Measurements from ENCODE around the gene RPTOR. TPM values are rescaled to one million over a fixed set of nuclear protein-coding genes. Genes with fewer than 3 reads are reported as not detected.

Gene RPTOR
- total and polyA plus RNA-seq, 2 experiments from 2014 or later: 6.6 to 16.1 TPM

GRCh38 chr17:80568246-80568645 is 23.6 kb downstream of the RPTOR start:
- no peaks in the 10 kb centered on the region for H3K9me2 ChIP-seq (ENCODE audit: insufficient read depth)
- H3K36me3 ChIP-seq (ENCODE audit: low read depth): no peaks in the 10 kb centered on the region
- no peaks in the 10 kb centered on the region for H3K4me1 ChIP-seq (ENCODE audit: insufficient read depth)
- no peaks in the 10 kb centered on the region for H3F3A ChIP-seq (ENCODE audit: insufficient read depth)
- no peaks in the 10 kb centered on the region for H3K27me3 ChIP-seq (replicated peaks; ENCODE audit: insufficient read depth)
- no peaks in the 10 kb centered on the region for H3K9me3 ChIP-seq (ENCODE audit: low read depth)
- in situ Hi-C loops (cut with MboI): no loop called here
- H4K20me1 ChIP-seq (ENCODE audit: insufficient read depth): peaks cover 15% of the 10 kb centered on the region; the same call in 1 of the 2 replicates
- H3K4me3 ChIP-seq: no peak overlapping the region
- TF ChIP-seq EZH2 (IDR thresholded peaks at IDR 0.05; ENCODE audit: insufficient read depth, poor library complexity, severe bottlenecking): no peak
- H3K9ac ChIP-seq: no peak overlapping the region
- H2AFZ ChIP-seq: no peak overlapping the region
- no peak overlapping the region for H3K4me2 ChIP-seq (ENCODE audit: unreplicated experiment)
- H3K79me2 ChIP-seq (ENCODE audit: insufficient read depth): peaks cover 98% of the 10 kb centered on the region
- no peak overlapping the region for H3K27ac ChIP-seq
- DNase-seq: no peak

- Histone ChIP-seq H3K9me2 (ENCODE audit: insufficient read depth) (no peaks in the 10 kb centered on the region), H3K79me2 (ENCODE audit: insufficient read depth) (peaks cover 97% of the 10 kb centered on the region), H3K4me3 (no peak overlapping the region), H3K4me1 (ENCODE audit: insufficient read depth) (no peaks in the 10 kb centered on the region), H3K36me3 (ENCODE audit: low read depth) (no peaks in the 10 kb centered on the region), H4K20me1 (ENCODE audit: insufficient read depth) (peaks cover 15% of the 10 kb centered on the region; the same call in 1 of the 2 replicates), H3K27me3 (replicated peaks; ENCODE audit: insufficient read depth) (no peaks in the 10 kb centered on the region), H3K9me3 (ENCODE audit: low read depth) (no peaks in the 10 kb centered on the region), H3K27ac (no peak overlapping the region), H2AFZ (no peak overlapping the region), H3K9ac (no peak overlapping the region), H3F3A (ENCODE audit: insufficient read depth) (no peaks in the 10 kb centered on the region), H3K4me2 (ENCODE audit: unreplicated experiment) (no peak overlapping the region)
- in situ Hi-C loops (cut with MboI): no loop called here
- DNase-seq: no peak
- WGBS, 2 experiments (ENCODE audit: low coverage in 1 of 2, low lambda C conversion rate in 2 of 2, missing lambda C conversion rate in 2 of 2): 73 to 76% methylated on average over 9 of the region's 9 CpGs
- TF ChIP-seq EZH2phosphoT487 (IDR thresholded peaks at IDR 0.05; ENCODE audit: insufficient read depth, low read depth) (no peak), EZH2 (IDR thresholded peaks at IDR 0.05; ENCODE audit: insufficient read depth, poor library complexity, severe bottlenecking) (no peak)
Observed at GRCh38 chr17:80569924-80570323, 25.3 kb downstream of the RPTOR start.

- no peak for DNase-seq
- H4K20me1 ChIP-seq (ENCODE audit: insufficient read depth): peaks cover 6% of the 10 kb centered on the region; the same call in 1 of the 2 replicates
- H3K36me3 ChIP-seq (ENCODE audit: low read depth): no peaks in the 10 kb centered on the region
- TF ChIP-seq EZH2phosphoT487 (IDR thresholded peaks at IDR 0.05; ENCODE audit: insufficient read depth, low read depth): no peak
- H3K9ac ChIP-seq: no peak overlapping the region
- no peaks in the 10 kb centered on the region for H3F3A ChIP-seq (ENCODE audit: insufficient read depth)
- H3K9me2 ChIP-seq (ENCODE audit: insufficient read depth): no peaks in the 10 kb centered on the region
- H2AFZ ChIP-seq: no peak overlapping the region
- H3K79me2 ChIP-seq (ENCODE audit: insufficient read depth): peaks cover 95% of the 10 kb centered on the region
- in situ Hi-C loops (cut with MboI): no loop called here
- no peaks in the 10 kb centered on the region for H3K27me3 ChIP-seq (replicated peaks; ENCODE audit: insufficient read depth)
- 83 to 86% methylated on average over 6 of the region's 6 CpGs for WGBS, 2 experiments (ENCODE audit: low coverage in 1 of 2, low lambda C conversion rate in 2 of 2, missing lambda C conversion rate in 2 of 2)
- H3K4me3 ChIP-seq: no peak overlapping the region
- no peaks in the 10 kb centered on the region for H3K9me3 ChIP-seq (ENCODE audit: low read depth)
- H3K27ac ChIP-seq: no peak overlapping the region
- no peak overlapping the region for H3K4me2 ChIP-seq (ENCODE audit: unreplicated experiment)
- no peaks in the 10 kb centered on the region for H3K4me1 ChIP-seq (ENCODE audit: insufficient read depth)
Observed at GRCh38 chr17:80573701-80574100, 29.1 kb downstream of the RPTOR start.

GRCh38 chr17:80574496-80574895 is 29.9 kb downstream of the RPTOR start:
- Histone ChIP-seq H3K79me2 (ENCODE audit: insufficient read depth) (peaks cover 92% of the 10 kb centered on the region), H3K36me3 (ENCODE audit: low read depth) (no peaks in the 10 kb centered on the region), H2AFZ (no peak overlapping the region), H3K9me3 (ENCODE audit: low read depth) (no peaks in the 10 kb centered on the region), H3F3A (ENCODE audit: insufficient read depth) (no peaks in the 10 kb centered on the region), H3K4me2 (ENCODE audit: unreplicated experiment) (no peak overlapping the region), H3K4me1 (ENCODE audit: insufficient read depth) (no peaks in the 10 kb centered on the region), H3K27me3 (replicated peaks; ENCODE audit: insufficient read depth) (no peaks in the 10 kb centered on the region), H3K9ac (no peak overlapping the region), H3K4me3 (no peak overlapping the region), H3K27ac (no peak overlapping the region), H3K9me2 (ENCODE audit: insufficient read depth) (no peaks in the 10 kb centered on the region), H4K20me1 (ENCODE audit: insufficient read depth) (peaks cover 5% of the 10 kb centered on the region; the same call in 1 of the 2 replicates)
- 75 to 98% methylated on average over 3 to 4 of the region's 4 CpGs for WGBS, 2 experiments (ENCODE audit: low coverage in 1 of 2, low lambda C conversion rate in 2 of 2, missing lambda C conversion rate in 2 of 2)
- no peak for TF ChIP-seq EZH2phosphoT487 (IDR thresholded peaks at IDR 0.05; ENCODE audit: insufficient read depth, low read depth)
- no peak for TF ChIP-seq EZH2 (IDR thresholded peaks at IDR 0.05; ENCODE audit: insufficient read depth, poor library complexity, severe bottlenecking)
- in situ Hi-C loops (cut with MboI): no loop called here
- DNase-seq: no peak
